ENCODE data around the gene APPBP2.
"Not testable (repeated sequence)": the region's sequence is repeated elsewhere in the genome, so short reads cannot be mapped to it uniquely, and the experiment has no call there.

Gene APPBP2

GRCh38 chr17:60423865-60424264, 102.2 kb downstream of the APPBP2 start:
- no peak overlapping the region for H3K27ac ChIP-seq (ENCODE audit: low read length)
- no CpG with 5 or more reads among the region's 3 CpGs for WGBS (ENCODE audit: insufficient coverage, insufficient read length)
- no peaks in the 10 kb centered on the region for H3K9me3 ChIP-seq (ENCODE audit: control insufficient read depth, insufficient read depth, low read length)
- peaks cover 4% of the 10 kb centered on the region; the same call in 1 of the 2 replicates for H3K4me1 ChIP-seq (ENCODE audit: control insufficient read depth, insufficient read depth, low read length)
- no peak for DNase-seq (ENCODE audit: low read depth, low spot score)
- H3K4me3 ChIP-seq (ENCODE audit: low read length): no peak overlapping the region
- H3K36me3 ChIP-seq (ENCODE audit: control insufficient read depth, insufficient read depth, low read length): no peaks in the 10 kb centered on the region
- H3K27me3 ChIP-seq (ENCODE audit: control insufficient read depth, insufficient read depth, low read length): no peaks in the 10 kb centered on the region; the same call in 1 of the 2 replicates

- no peaks in the 10 kb centered on the region; the same call in 1 of the 2 replicates for H3K27me3 ChIP-seq (ENCODE audit: control insufficient read depth, insufficient read depth, low read length)
- no peaks in the 10 kb centered on the region for H3K9me3 ChIP-seq (ENCODE audit: control insufficient read depth, insufficient read depth, low read length)
- H3K36me3 ChIP-seq (ENCODE audit: control insufficient read depth, insufficient read depth, low read length): no peaks in the 10 kb centered on the region
- H3K4me1 ChIP-seq (ENCODE audit: control insufficient read depth, insufficient read depth, low read length): peaks cover 4% of the 10 kb centered on the region; the same call in 1 of the 2 replicates
- WGBS (ENCODE audit: insufficient coverage, insufficient read length): no CpG with 5 or more reads among the region's 18 CpGs
- DNase-seq (ENCODE audit: low read depth, low spot score): no peak
- H3K27ac ChIP-seq (ENCODE audit: low read length): no peak within 1 kb of the TSS
- peak within 1 kb of the TSS; percentile 57; the same call in 1 of the 2 replicates for H3K4me3 ChIP-seq (ENCODE audit: low read length)
Observed at GRCh38 chr17:60422162-60422665, 103.8 kb downstream of the APPBP2 start, which contains the start of gene CHCT1. Gene CHCT1 (plus strand): TSS chr17:60422489. CDS start chr17:60422593, 104 bp downstream.

GRCh38 chr17:60421273-60422161, 104.5 kb downstream of the APPBP2 start:
- H3K27ac ChIP-seq (ENCODE audit: low read length): no peak overlapping the region
- peak; percentile 35 for DNase-seq (ENCODE audit: low read depth, low spot score)
- peak overlapping the region; percentile 57; the same call in 1 of the 2 replicates for H3K4me3 ChIP-seq (ENCODE audit: low read length)
- WGBS (ENCODE audit: insufficient coverage, insufficient read length): no CpG with 5 or more reads among the region's 66 CpGs
- no peaks in the 10 kb centered on the region for H3K36me3 ChIP-seq (ENCODE audit: control insufficient read depth, insufficient read depth, low read length)
- peaks cover 4% of the 10 kb centered on the region; the same call in 1 of the 2 replicates for H3K4me1 ChIP-seq (ENCODE audit: control insufficient read depth, insufficient read depth, low read length)
- no peaks in the 10 kb centered on the region for H3K9me3 ChIP-seq (ENCODE audit: control insufficient read depth, insufficient read depth, low read length)
- H3K27me3 ChIP-seq (ENCODE audit: control insufficient read depth, insufficient read depth, low read length): no peaks in the 10 kb centered on the region; the same call in 1 of the 2 replicates

GRCh38 chr17:60419875-60420274, 106.2 kb downstream of the APPBP2 start:
- H3K9me3 ChIP-seq (ENCODE audit: control insufficient read depth, insufficient read depth, low read length); H3K4me1 ChIP-seq (ENCODE audit: control insufficient read depth, insufficient read depth, low read length); H3K27me3 ChIP-seq (ENCODE audit: control insufficient read depth, insufficient read depth, low read length); H3K4me3 ChIP-seq (ENCODE audit: low read length); H3K36me3 ChIP-seq (ENCODE audit: control insufficient read depth, insufficient read depth, low read length); H3K27ac ChIP-seq (ENCODE audit: low read length); DNase-seq (ENCODE audit: low read depth, low spot score): not testable (repeated sequence)
- WGBS (ENCODE audit: insufficient coverage, insufficient read length): no CpG with 5 or more reads among the region's 7 CpGs

- H3K27me3 ChIP-seq (ENCODE audit: control insufficient read depth, insufficient read depth, low read length); H3K27ac ChIP-seq (ENCODE audit: low read length); H3K4me1 ChIP-seq (ENCODE audit: control insufficient read depth, insufficient read depth, low read length); H3K36me3 ChIP-seq (ENCODE audit: control insufficient read depth, insufficient read depth, low read length); H3K9me3 ChIP-seq (ENCODE audit: control insufficient read depth, insufficient read depth, low read length); H3K4me3 ChIP-seq (ENCODE audit: low read length); DNase-seq (ENCODE audit: low read depth, low spot score): not testable (repeated sequence)
- no CpG with 5 or more reads among the region's 4 CpGs for WGBS (ENCODE audit: insufficient coverage, insufficient read length)
Observed at GRCh38 chr17:60419003-60419402, 107.0 kb downstream of the APPBP2 start.

GRCh38 chr17:60416368-60416925, 109.6 kb downstream of the APPBP2 start:
- no CpG with 5 or more reads among the region's 2 CpGs for WGBS (ENCODE audit: insufficient coverage, insufficient read length)
- Histone ChIP-seq H3K27ac (ENCODE audit: low read length) (no peak overlapping the region), H3K36me3 (ENCODE audit: control insufficient read depth, insufficient read depth, low read length) (no peaks in the 10 kb centered on the region), H3K4me1 (ENCODE audit: control insufficient read depth, insufficient read depth, low read length) (no peaks in the 10 kb centered on the region), H3K4me3 (ENCODE audit: low read length) (no peak overlapping the region), H3K9me3 (ENCODE audit: control insufficient read depth, insufficient read depth, low read length) (no peaks in the 10 kb centered on the region), H3K27me3 (ENCODE audit: control insufficient read depth, insufficient read depth, low read length) (no peaks in the 10 kb centered on the region)
- no peak for DNase-seq (ENCODE audit: low read depth, low spot score)

- no CpG with 5 or more reads among the region's 1 CpG for WGBS (ENCODE audit: insufficient coverage, insufficient read length)
- Histone ChIP-seq H3K9me3 (ENCODE audit: control insufficient read depth, insufficient read depth, low read length) (no peaks in the 10 kb centered on the region), H3K27me3 (ENCODE audit: control insufficient read depth, insufficient read depth, low read length) (no peaks in the 10 kb centered on the region), H3K36me3 (ENCODE audit: control insufficient read depth, insufficient read depth, low read length) (no peaks in the 10 kb centered on the region), H3K27ac (ENCODE audit: low read length) (no peak overlapping the region), H3K4me3 (ENCODE audit: low read length) (no peak overlapping the region), H3K4me1 (ENCODE audit: control insufficient read depth, insufficient read depth, low read length) (no peaks in the 10 kb centered on the region)
- DNase-seq (ENCODE audit: low read depth, low spot score): no peak
Observed at GRCh38 chr17:60415146-60415545, 110.9 kb downstream of the APPBP2 start.

- DNase-seq (ENCODE audit: low read depth, low spot score): no peak
- no peak overlapping the region for H3K4me3 ChIP-seq (ENCODE audit: low read length)
- H3K4me1 ChIP-seq (ENCODE audit: control insufficient read depth, insufficient read depth, low read length): no peaks in the 10 kb centered on the region
- no peak overlapping the region for H3K27ac ChIP-seq (ENCODE audit: low read length)
- H3K9me3 ChIP-seq (ENCODE audit: control insufficient read depth, insufficient read depth, low read length): no peaks in the 10 kb centered on the region
- H3K27me3 ChIP-seq (ENCODE audit: control insufficient read depth, insufficient read depth, low read length): no peaks in the 10 kb centered on the region
- no peaks in the 10 kb centered on the region for H3K36me3 ChIP-seq (ENCODE audit: control insufficient read depth, insufficient read depth, low read length)
- no CpG with 5 or more reads among the region's 3 CpGs for WGBS (ENCODE audit: insufficient coverage, insufficient read length)
Observed at GRCh38 chr17:60412701-60413100, 113.3 kb downstream of the APPBP2 start.

- H3K27ac ChIP-seq (ENCODE audit: low read length): no peak overlapping the region
- no peak overlapping the region for H3K4me3 ChIP-seq (ENCODE audit: low read length)
- no peaks in the 10 kb centered on the region for H3K9me3 ChIP-seq (ENCODE audit: control insufficient read depth, insufficient read depth, low read length)
- H3K36me3 ChIP-seq (ENCODE audit: control insufficient read depth, insufficient read depth, low read length): no peaks in the 10 kb centered on the region
- DNase-seq (ENCODE audit: low read depth, low spot score): no peak
- no peaks in the 10 kb centered on the region for H3K4me1 ChIP-seq (ENCODE audit: control insufficient read depth, insufficient read depth, low read length)
- H3K27me3 ChIP-seq (ENCODE audit: control insufficient read depth, insufficient read depth, low read length): no peaks in the 10 kb centered on the region
- WGBS (ENCODE audit: insufficient coverage, insufficient read length): no CpG with 5 or more reads among the region's 4 CpGs
Observed at GRCh38 chr17:60410001-60410400, 116.0 kb downstream of the APPBP2 start.

GRCh38 chr17:60406887-60407286, 119.2 kb downstream of the APPBP2 start:
- WGBS (ENCODE audit: insufficient coverage, insufficient read length): no CpG with 5 or more reads among the region's 3 CpGs
- Histone ChIP-seq H3K27me3 (ENCODE audit: control insufficient read depth, insufficient read depth, low read length) (no peaks in the 10 kb centered on the region), H3K36me3 (ENCODE audit: control insufficient read depth, insufficient read depth, low read length) (no peaks in the 10 kb centered on the region), H3K4me1 (ENCODE audit: control insufficient read depth, insufficient read depth, low read length) (no peaks in the 10 kb centered on the region), H3K27ac (ENCODE audit: low read length) (no peak overlapping the region), H3K4me3 (ENCODE audit: low read length) (no peak overlapping the region), H3K9me3 (ENCODE audit: control insufficient read depth, insufficient read depth, low read length) (no peaks in the 10 kb centered on the region)
- DNase-seq (ENCODE audit: low read depth, low spot score): no peak
